ENCODE data around the gene PYCARD. TPM values are rescaled to one million over a fixed set of nuclear protein-coding genes. Genes with fewer than 3 reads are reported as not detected.

The PYCARD gene
- total RNA-seq, 1 donor from 2014 or later: 15.3 TPM

DNA sequence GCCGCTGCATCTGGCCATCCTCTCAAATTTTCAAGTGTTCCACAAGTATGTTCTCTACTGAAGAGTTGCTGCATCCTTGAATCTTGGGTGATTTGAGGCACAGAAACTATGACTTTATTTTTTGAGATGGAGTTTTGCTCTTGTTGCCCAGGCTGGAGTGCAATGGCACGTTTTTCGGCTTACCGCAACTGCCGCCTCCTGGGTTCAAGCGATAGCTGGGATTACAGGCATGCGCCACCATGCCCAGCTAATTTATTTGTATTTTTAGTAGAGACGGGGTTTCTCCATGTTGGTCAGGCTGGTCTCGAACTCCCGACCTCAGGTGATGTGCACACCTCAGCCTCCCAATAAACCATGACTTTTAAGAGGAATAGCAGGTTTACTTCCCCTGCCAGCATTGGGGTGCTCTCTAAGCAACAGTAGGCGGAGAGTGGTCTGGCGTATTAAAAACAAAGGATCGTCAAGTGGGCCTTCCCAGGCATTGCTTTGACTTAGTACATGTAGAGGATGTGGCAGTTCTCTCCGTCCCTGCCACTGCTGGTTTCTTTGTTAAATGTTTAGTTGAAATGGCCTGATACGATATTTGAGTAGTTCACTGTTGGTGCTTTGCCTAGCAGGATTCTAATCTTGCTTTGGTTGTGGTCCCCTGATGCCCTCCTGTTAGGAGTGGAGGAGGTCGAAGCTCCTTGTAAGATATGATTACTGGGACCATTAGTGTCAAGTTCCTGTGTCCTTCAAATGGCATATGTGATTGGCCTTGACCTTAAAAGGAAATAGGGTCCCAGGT lies 9.5 kb downstream of the PYCARD start:
- DNase-seq (ENCODE audit: low spot score): no peak
- intact Hi-C loops (cut with micrococcal nuclease): no loop called here
- Mint-ChIP-seq H3K27me3 (ENCODE audit: low read depth) (no peaks in the 10 kb centered on the region), H3K36me3 (ENCODE audit: low read depth) (peaks cover 88% of the 10 kb centered on the region), H3K9me3 (no peaks in the 10 kb centered on the region), H3K27ac (peak overlapping the region; percentile 64), H3K4me3 (ENCODE audit: low read depth) (no peak overlapping the region), H3K4me1 (ENCODE audit: low read depth) (peaks cover 32% of the 10 kb centered on the region)

GRCh38 chr16:31191697-31192428 lies 10.7 kb downstream of the PYCARD start:
- peaks cover 37% of the 10 kb centered on the region for H3K4me1 Mint-ChIP-seq (ENCODE audit: low read depth)
- H3K4me3 Mint-ChIP-seq (ENCODE audit: low read depth): no peak overlapping the region
- H3K27ac Mint-ChIP-seq: peak overlapping the region; percentile 29
- H3K36me3 Mint-ChIP-seq (ENCODE audit: low read depth): peaks cover 96% of the 10 kb centered on the region
- no peaks in the 10 kb centered on the region for H3K9me3 Mint-ChIP-seq
- no peaks in the 10 kb centered on the region for H3K27me3 Mint-ChIP-seq (ENCODE audit: low read depth)
- no peak for DNase-seq (ENCODE audit: low spot score)
- intact Hi-C loops (cut with micrococcal nuclease): no loop called here

DNA sequence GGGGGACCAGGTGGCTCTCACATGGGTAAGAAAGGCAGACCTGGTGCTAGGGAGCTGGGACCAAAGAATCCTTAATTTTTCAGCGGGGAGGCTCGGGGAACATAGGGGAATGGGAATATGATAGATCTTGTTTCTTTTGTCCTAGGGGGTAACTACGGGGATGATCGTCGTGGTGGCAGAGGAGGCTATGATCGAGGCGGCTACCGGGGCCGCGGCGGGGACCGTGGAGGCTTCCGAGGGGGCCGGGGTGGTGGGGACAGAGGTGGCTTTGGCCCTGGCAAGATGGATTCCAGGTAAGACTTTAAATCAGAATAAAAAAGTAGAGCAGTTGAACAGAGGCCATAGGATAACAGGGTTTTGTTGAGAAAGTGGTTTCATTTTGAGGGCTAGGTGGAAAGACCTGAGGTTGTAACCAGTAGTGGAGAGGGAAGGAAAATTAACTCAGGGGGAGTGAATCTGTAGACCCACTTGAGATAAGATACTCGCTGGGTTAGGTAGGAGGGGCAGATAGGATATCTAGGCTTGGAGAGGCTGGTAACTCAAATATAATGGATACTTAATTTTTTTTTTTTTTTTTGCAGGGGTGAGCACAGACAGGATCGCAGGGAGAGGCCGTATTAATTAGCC lies 11.6 kb downstream of the PYCARD start:
- Mint-ChIP-seq H3K27ac (peak overlapping the region; percentile 61), H3K4me3 (ENCODE audit: low read depth) (no peak overlapping the region), H3K4me1 (ENCODE audit: low read depth) (peaks cover 45% of the 10 kb centered on the region), H3K36me3 (ENCODE audit: low read depth) (peaks cover 96% of the 10 kb centered on the region), H3K9me3 (no peaks in the 10 kb centered on the region), H3K27me3 (ENCODE audit: low read depth) (no peaks in the 10 kb centered on the region)
- intact Hi-C loops (cut with micrococcal nuclease): no loop called here
- DNase-seq (ENCODE audit: low spot score): no peak

DNA sequence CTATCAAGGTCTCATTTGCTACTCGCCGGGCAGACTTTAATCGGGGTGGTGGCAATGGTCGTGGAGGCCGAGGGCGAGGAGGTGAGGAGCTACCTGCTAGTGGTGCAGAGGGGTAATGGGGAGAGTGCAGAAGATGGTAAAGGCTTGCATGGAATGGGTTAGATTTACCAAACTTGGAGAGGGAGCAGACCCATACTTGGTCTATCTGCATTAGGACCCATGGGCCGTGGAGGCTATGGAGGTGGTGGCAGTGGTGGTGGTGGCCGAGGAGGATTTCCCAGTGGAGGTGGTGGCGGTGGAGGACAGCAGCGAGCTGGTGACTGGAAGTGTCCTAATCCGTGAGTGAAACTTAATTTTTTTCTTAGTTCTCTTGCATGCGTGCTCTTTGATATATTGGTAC lies 12.5 kb downstream of the PYCARD start:
- Mint-ChIP-seq H3K4me1 (ENCODE audit: low read depth) (peaks cover 52% of the 10 kb centered on the region), H3K27ac (peak overlapping the region; percentile 33), H3K27me3 (ENCODE audit: low read depth) (no peaks in the 10 kb centered on the region), H3K36me3 (ENCODE audit: low read depth) (peaks cover 98% of the 10 kb centered on the region), H3K4me3 (ENCODE audit: low read depth) (no peak overlapping the region), H3K9me3 (no peaks in the 10 kb centered on the region)
- no peak for DNase-seq (ENCODE audit: low spot score)
- intact Hi-C loops (cut with micrococcal nuclease): no loop called here

- H3K27ac Mint-ChIP-seq: peak overlapping the region; percentile 9
- peaks cover 57% of the 10 kb centered on the region for H3K4me1 Mint-ChIP-seq (ENCODE audit: low read depth)
- H3K36me3 Mint-ChIP-seq (ENCODE audit: low read depth): peaks cover 99% of the 10 kb centered on the region
- DNase-seq (ENCODE audit: low spot score): no peak
- H3K27me3 Mint-ChIP-seq (ENCODE audit: low read depth): no peaks in the 10 kb centered on the region
- no peak overlapping the region for H3K4me3 Mint-ChIP-seq (ENCODE audit: low read depth)
- H3K9me3 Mint-ChIP-seq: no peaks in the 10 kb centered on the region
- intact Hi-C loops (cut with micrococcal nuclease): loop anchor here (10.0 kb wide), 2 partner anchors 235 to 265 kb away; partner anchors contain the start of genes ARMC5 and SETD1A
Observed at GRCh38 chr16:31189412-31189778, 13.2 kb downstream of the PYCARD start.

GRCh38 chr16:31188450-31189411 lies 13.8 kb downstream of the PYCARD start:
- Mint-ChIP-seq H3K27me3 (ENCODE audit: low read depth) (no peaks in the 10 kb centered on the region), H3K4me1 (ENCODE audit: low read depth) (peaks cover 61% of the 10 kb centered on the region), H3K27ac (peak overlapping the region; percentile 60), H3K4me3 (ENCODE audit: low read depth) (no peak overlapping the region), H3K36me3 (ENCODE audit: low read depth) (peaks cover 98% of the 10 kb centered on the region), H3K9me3 (no peaks in the 10 kb centered on the region)
- no peak for DNase-seq (ENCODE audit: low spot score)
- intact Hi-C loops (cut with micrococcal nuclease): loop anchor here (10.0 kb wide), 2 partner anchors 234 to 266 kb away; partner anchors contain the start of genes ARMC5 and SETD1A

DNA sequence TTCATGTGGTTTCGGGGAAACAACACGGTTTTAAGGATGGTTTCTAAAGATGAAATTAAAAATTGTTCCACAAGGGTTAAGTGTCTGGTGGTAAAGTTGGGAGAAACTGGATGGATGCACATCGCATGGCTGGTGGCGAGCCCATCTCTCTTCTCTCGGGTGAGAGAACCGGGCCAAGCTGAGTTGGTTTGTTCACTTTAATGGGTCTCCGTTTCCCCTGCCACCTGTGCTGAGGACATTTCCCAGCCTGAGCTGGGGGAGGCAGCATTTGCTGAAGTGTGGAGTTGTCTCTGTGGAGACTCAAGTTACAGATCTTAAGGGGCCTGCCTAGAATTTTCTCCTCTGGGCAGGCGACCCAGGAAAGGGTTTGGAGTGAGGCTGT lies 14.8 kb downstream of the PYCARD start:
- Mint-ChIP-seq H3K9me3 (no peaks in the 10 kb centered on the region), H3K4me1 (ENCODE audit: low read depth) (peaks cover 68% of the 10 kb centered on the region), H3K36me3 (ENCODE audit: low read depth) (peaks cover 98% of the 10 kb centered on the region), H3K4me3 (ENCODE audit: low read depth) (no peak overlapping the region), H3K27me3 (ENCODE audit: low read depth) (no peaks in the 10 kb centered on the region), H3K27ac (no peak overlapping the region)
- intact Hi-C loops (cut with micrococcal nuclease): loop anchor here (10.0 kb wide), 2 partner anchors 233 to 267 kb away; partner anchors contain the start of genes ARMC5 and SETD1A
- DNase-seq (ENCODE audit: low spot score): no peak

DNA sequence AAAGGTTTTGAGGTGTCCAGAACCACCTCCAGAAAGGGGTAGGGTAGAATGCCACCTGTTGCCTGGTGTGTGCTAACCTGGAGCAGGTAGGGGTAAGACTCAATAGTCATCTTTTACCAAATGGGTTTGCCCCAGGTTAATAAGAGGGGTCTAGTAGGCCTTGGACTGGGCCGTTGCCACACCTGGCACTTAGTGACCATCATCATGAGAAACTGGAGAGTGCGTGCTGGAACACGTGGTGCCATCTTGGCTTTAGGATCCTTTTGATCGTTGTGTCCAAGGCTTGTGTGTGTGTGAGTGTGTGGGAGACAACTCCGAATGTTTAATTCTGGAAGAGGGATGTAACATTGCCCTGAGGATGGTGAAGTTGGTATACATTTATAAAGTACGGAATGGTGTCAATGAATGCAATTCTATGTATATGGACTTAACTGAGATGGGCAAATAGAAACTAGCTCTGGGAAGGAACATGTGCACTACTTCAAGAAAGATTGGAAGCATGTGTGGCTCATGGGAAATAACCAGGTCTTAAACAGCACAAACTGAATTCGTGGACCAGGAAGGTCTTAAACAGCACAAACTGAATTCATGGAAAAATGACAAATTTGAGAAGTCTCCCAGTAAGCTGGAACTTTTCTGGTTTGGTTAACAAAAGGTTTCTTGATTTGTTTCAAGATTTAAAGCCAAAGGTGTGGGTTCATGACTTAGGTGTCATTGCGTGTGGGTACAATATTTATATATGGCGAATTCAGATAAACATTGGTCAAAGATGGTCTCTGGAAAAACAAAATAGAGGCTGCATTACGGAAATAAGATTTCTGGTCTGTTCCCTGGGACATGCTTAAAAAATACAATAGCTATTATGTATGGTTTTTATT lies 15.4 kb downstream of the PYCARD start:
- Mint-ChIP-seq H3K4me3 (ENCODE audit: low read depth) (no peak overlapping the region), H3K27me3 (ENCODE audit: low read depth) (no peaks in the 10 kb centered on the region), H3K27ac (peak overlapping the region; percentile 20), H3K4me1 (ENCODE audit: low read depth) (peaks cover 74% of the 10 kb centered on the region), H3K36me3 (ENCODE audit: low read depth) (peaks cover 99% of the 10 kb centered on the region), H3K9me3 (no peaks in the 10 kb centered on the region)
- no peak for DNase-seq (ENCODE audit: low spot score)
- intact Hi-C loops (cut with micrococcal nuclease): loop anchor here (10.0 kb wide), 2 partner anchors 232 to 268 kb away; partner anchors contain the start of genes ARMC5 and SETD1A

- Mint-ChIP-seq H3K4me3 (ENCODE audit: low read depth) (peak overlapping the region; percentile 49), H3K9me3 (no peaks in the 10 kb centered on the region), H3K4me1 (ENCODE audit: low read depth) (peaks cover 73% of the 10 kb centered on the region), H3K36me3 (ENCODE audit: low read depth) (peaks cover 99% of the 10 kb centered on the region), H3K27me3 (ENCODE audit: low read depth) (no peaks in the 10 kb centered on the region), H3K27ac (peak overlapping the region; percentile 54)
- no peak for DNase-seq (ENCODE audit: low spot score)
- intact Hi-C loops (cut with micrococcal nuclease): loop anchor here (10.0 kb wide), 2 partner anchors 231 to 269 kb away; partner anchors contain the start of genes ARMC5 and SETD1A
Observed at GRCh38 chr16:31186176-31186575, 16.4 kb downstream of the PYCARD start.

GRCh38 chr16:31185339-31185738 lies 17.2 kb downstream of the PYCARD start:
- Mint-ChIP-seq H3K27ac (peak overlapping the region; percentile 54), H3K4me3 (ENCODE audit: low read depth) (peak overlapping the region; percentile 23), H3K4me1 (ENCODE audit: low read depth) (peaks cover 68% of the 10 kb centered on the region), H3K9me3 (no peaks in the 10 kb centered on the region), H3K36me3 (ENCODE audit: low read depth) (peaks cover 97% of the 10 kb centered on the region), H3K27me3 (ENCODE audit: low read depth) (no peaks in the 10 kb centered on the region)
- intact Hi-C loops (cut with micrococcal nuclease): loop anchor here (10.0 kb wide), 2 partner anchors 231 to 269 kb away; partner anchors contain the start of genes ARMC5 and SETD1A
- DNase-seq (ENCODE audit: low spot score): no peak

DNA sequence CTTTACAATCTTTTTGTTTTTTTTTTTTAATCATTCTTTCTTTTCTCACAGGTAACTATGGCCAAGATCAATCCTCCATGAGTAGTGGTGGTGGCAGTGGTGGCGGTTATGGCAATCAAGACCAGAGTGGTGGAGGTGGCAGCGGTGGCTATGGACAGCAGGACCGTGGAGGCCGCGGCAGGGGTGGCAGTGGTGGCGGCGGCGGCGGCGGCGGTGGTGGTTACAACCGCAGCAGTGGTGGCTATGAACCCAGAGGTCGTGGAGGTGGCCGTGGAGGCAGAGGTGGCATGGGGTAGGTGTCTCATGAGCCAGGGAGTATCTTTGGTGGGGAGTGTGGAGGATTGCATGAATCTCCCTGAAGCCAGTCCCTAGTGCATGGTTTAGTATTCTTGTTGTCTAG lies 17.7 kb downstream of the PYCARD start:
- Mint-ChIP-seq H3K27me3 (ENCODE audit: low read depth) (no peaks in the 10 kb centered on the region), H3K4me3 (ENCODE audit: low read depth) (peak overlapping the region; percentile 23), H3K36me3 (ENCODE audit: low read depth) (peaks cover 92% of the 10 kb centered on the region), H3K4me1 (ENCODE audit: low read depth) (peaks cover 64% of the 10 kb centered on the region), H3K27ac (no peak overlapping the region), H3K9me3 (no peaks in the 10 kb centered on the region)
- intact Hi-C loops (cut with micrococcal nuclease): loop anchor here (10.0 kb wide), 2 partner anchors 230 to 270 kb away; partner anchors contain the start of genes ARMC5 and SETD1A
- no peak for DNase-seq (ENCODE audit: low spot score)
